IMR-90 (cell line): Measurements from ENCODE around the gene TMOD1.

Source experiments
- BHLHE40 ChIP-seq: fragments of 150-350 bp; IDR thresholded peaks from 2 replicates; pipeline ENCODE4 v1.6.1; 2016; ENCODE audit warnings: mild to moderate bottlenecking, low read depth, low read length
- CTCF ChIP-seq: conservative IDR thresholded peaks from 2 replicates; pipeline ENCODE4 v1.5.1; 2012; ENCODE audit warnings: mild to moderate bottlenecking, low read depth, low read length, improper control_type of control experiment
- FOS ChIP-seq: fragments of 150-350 bp; IDR thresholded peaks from 2 replicates; pipeline ENCODE4 v1.6.1; 2016; ENCODE audit warnings: low read depth, low read length
- NFE2L2 ChIP-seq: fragments of 150-350 bp; IDR thresholded peaks from 2 replicates; pipeline ENCODE4 v1.6.1; 2016; ENCODE audit warnings: low read depth, mild to moderate bottlenecking, low read length
- POLR2A ChIP-seq: IDR thresholded peaks from 2 replicates; pipeline ENCODE4 v1.6.1; 2012; ENCODE audit warnings: mild to moderate bottlenecking, low read depth, low read length
- SMC3 ChIP-seq: fragments of 150-350 bp; IDR thresholded peaks from 2 replicates; pipeline ENCODE4 v1.6.1; 2016; ENCODE audit warnings: low read depth, mild to moderate bottlenecking, antibody characterized with exemption, low read length, moderate library complexity

DNA sequence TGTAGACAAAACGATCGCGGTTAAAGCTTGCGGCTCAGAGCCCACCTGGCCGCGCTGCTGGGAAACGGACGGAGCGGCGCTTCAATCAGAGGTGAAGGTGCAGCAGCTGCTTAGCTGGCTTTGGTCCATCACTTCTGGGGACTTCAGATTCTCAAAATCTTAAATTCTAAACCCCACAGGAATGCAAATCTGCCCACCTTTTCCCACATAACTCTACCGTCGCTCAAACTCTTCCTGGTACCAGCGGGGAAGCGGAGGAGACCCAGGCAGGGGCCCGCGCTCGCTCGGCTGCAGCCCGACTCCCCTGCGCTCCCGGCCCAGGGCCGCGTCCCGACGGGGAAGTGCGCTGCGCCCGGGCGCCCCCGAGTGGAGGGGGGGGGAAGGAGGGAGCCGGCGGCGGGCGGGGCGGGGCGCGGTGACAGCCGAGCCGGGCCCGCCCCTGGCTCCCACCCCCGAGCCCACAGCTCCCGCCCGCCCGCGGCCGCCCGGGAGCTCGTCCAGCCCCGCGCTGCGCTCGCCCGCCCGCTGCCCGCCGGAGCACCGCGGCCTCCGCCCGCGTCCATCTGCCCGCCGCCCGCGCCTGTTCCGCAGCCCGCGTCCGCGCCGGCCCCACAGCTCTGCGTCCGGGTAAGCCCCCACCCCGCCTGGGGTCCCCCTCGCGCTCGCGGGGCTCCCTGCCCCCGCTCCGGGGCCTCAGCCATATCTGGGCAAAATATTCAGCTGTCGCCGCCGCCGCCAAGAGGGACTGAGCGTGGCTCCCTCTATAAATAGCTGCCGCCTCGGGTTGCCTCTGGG is at the start of gene TMOD1:
- TF ChIP-seq BHLHE40, result no peak
- TF ChIP-seq CTCF, result peak; percentile 18; the same call in 1 of the 2 replicates
- TF ChIP-seq NFE2L2, result no peak
- no peak for TF ChIP-seq FOS
- TF ChIP-seq POLR2A, result no peak
- no peak for TF ChIP-seq SMC3
